GM23338 (cell line): ENCODE data around the gene TTC39B. TPM values are rescaled to one million over a fixed set of nuclear protein-coding genes. Genes with fewer than 3 reads are reported as not detected.
A peak's percentile ranks its signal among the peaks of the same experiment; 100 is the strongest.

Source experiments
- ATAC-seq: fragments of 200-7000 bp; cut with Tn5 transposase; 3 replicates; pipeline ENCODE4 v1.9.1; 2020
- DNase-seq: peaks from one replicate; pipeline ENCODE4 v3.0.0-alpha.2; 2015; ENCODE audit warnings: low spot score
- H2AFZ ChIP-seq: fragments of 200-600 bp; sonication (generic); 2 replicates; pipeline ENCODE4 v1.8.0; 2016; ENCODE audit warnings: antibody characterized with exemption, mild to moderate bottlenecking, moderate library complexity
- H3F3A ChIP-seq: fragments of 200-600 bp; sonication (generic); replicated peaks from 2 replicates; pipeline ENCODE4 v1.8.0; 2017; ENCODE audit warnings: antibody characterized with exemption, mixed run types, low read depth
- H3K27ac ChIP-seq: fragments of 200-600 bp; sonication (generic); 2 replicates; pipeline ENCODE4 v1.6.1; 2016; ENCODE audit warnings: low read depth
- H3K27me3 ChIP-seq: fragments of 200-600 bp; sonication (generic); 2 replicates; pipeline ENCODE4 v1.8.0; 2016; ENCODE audit warnings: mild to moderate bottlenecking, mixed run types, moderate library complexity; ENCODE audit not compliant: insufficient read depth
- H3K36me3 ChIP-seq: fragments of 200-600 bp; sonication (generic); 2 replicates; pipeline ENCODE4 v1.8.0; 2016; ENCODE audit warnings: mild to moderate bottlenecking; ENCODE audit not compliant: insufficient read depth
- H3K4me1 ChIP-seq: fragments of 200-600 bp; sonication (generic); 2 replicates; pipeline ENCODE4 v1.8.0; 2016; ENCODE audit warnings: mild to moderate bottlenecking, moderate library complexity; ENCODE audit not compliant: insufficient read depth
- H3K4me2 ChIP-seq: fragments of 200-600 bp; sonication (generic); 2 replicates; pipeline ENCODE4 v1.7.1; 2017; ENCODE audit warnings: mixed run types
- H3K4me3 ChIP-seq: fragments of 200-600 bp; sonication (generic); 2 replicates; pipeline ENCODE4 v1.6.1; 2016; ENCODE audit warnings: mixed run types
- H3K79me2 ChIP-seq: fragments of 200-600 bp; sonication (generic); replicated peaks from 2 replicates; pipeline ENCODE4 v1.8.0; 2017; ENCODE audit warnings: mild to moderate bottlenecking; ENCODE audit not compliant: insufficient read depth
- H3K9me2 ChIP-seq: fragments of 200-600 bp; sonication (generic); 2 replicates; pipeline ENCODE4 v1.8.0; 2017; ENCODE audit not compliant: insufficient read depth
- H4K20me1 ChIP-seq: fragments of 200-600 bp; sonication (generic); replicated peaks from 2 replicates; pipeline ENCODE4 v1.8.0; 2017; ENCODE audit warnings: mild to moderate bottlenecking; ENCODE audit not compliant: insufficient read depth
- H3K27ac Mint-ChIP-seq: 2 replicates; pipeline ENCODE4 v1.8.0; 2020; ENCODE audit warnings: inconsistent platforms, mild to moderate bottlenecking, moderate library complexity, mixed read lengths
- H3K27me3 Mint-ChIP-seq: 3 replicates; pipeline ENCODE4 v1.8.0; 2022; ENCODE audit warnings: low read depth, mild to moderate bottlenecking, moderate library complexity, mixed read lengths, inconsistent platforms; ENCODE audit not compliant: insufficient read depth, poor library complexity
- H3K36me3 Mint-ChIP-seq: 3 replicates; pipeline ENCODE4 v1.8.0; 2021; ENCODE audit warnings: low read depth, mild to moderate bottlenecking, inconsistent platforms, moderate library complexity, mixed read lengths
- H3K4me1 Mint-ChIP-seq: 3 replicates; pipeline ENCODE4 v1.8.0; 2020; ENCODE audit warnings: mild to moderate bottlenecking, inconsistent platforms, mixed read lengths
- H3K4me3 Mint-ChIP-seq: 3 replicates; pipeline ENCODE4 v1.8.0; 2021; ENCODE audit warnings: moderate library complexity, mild to moderate bottlenecking, inconsistent platforms, mixed read lengths
- H3K9me3 Mint-ChIP-seq: 3 replicates; pipeline ENCODE4 v1.8.0; 2020; ENCODE audit warnings: moderate library complexity, mild to moderate bottlenecking, inconsistent platforms, mixed read lengths
- CREB1 ChIP-seq: fragments of 250-450 bp; sonication (Bioruptor Pico); IDR thresholded peaks from 2 replicates; pipeline ENCODE4 v1.5.0; 2020; ENCODE audit warnings: low read depth, mild to moderate bottlenecking, moderate library complexity
- CTCF ChIP-seq, 2 experiments: fragments of 200-600 bp in 1 of 2; sonication (generic) in 1 of 2; conservative IDR thresholded peaks; 2 replicates each; pipeline versions ENCODE4 v1.5.1 to v1.6.1; 2016 to 2017; ENCODE audit warnings: antibody characterized with exemption in 2 of 2, low read depth in 2 of 2, mild to moderate bottlenecking in 2 of 2, moderate library complexity in 1 of 2
- ETS1 ChIP-seq: IDR thresholded peaks from 2 replicates; pipeline ENCODE4 v1.6.1; 2016; ENCODE audit warnings: antibody characterized with exemption
- EZH2 ChIP-seq: fragments of 200-600 bp; sonication (generic); IDR thresholded peaks from one replicate; pipeline ENCODE4 v1.8.0; 2017; ENCODE audit warnings: antibody characterized with exemption, mild to moderate bottlenecking, low read depth; ENCODE audit not compliant: unreplicated experiment
- JUNB ChIP-seq: IDR thresholded peaks from one replicate; pipeline ENCODE4 v1.6.1; 2016; ENCODE audit warnings: antibody characterized with exemption; ENCODE audit not compliant: unreplicated experiment
- NANOG ChIP-seq: IDR thresholded peaks from 2 replicates; pipeline ENCODE4 v1.6.1; 2016; ENCODE audit warnings: antibody characterized with exemption, borderline replicate concordance
- POLR2AphosphoS5 ChIP-seq: IDR thresholded peaks from 2 replicates; pipeline ENCODE4 v1.6.1; 2016; ENCODE audit warnings: antibody characterized with exemption, low read depth
- REST ChIP-seq: IDR thresholded peaks from one replicate; pipeline ENCODE4 v1.6.1; 2018; ENCODE audit warnings: antibody characterized with exemption; ENCODE audit not compliant: unreplicated experiment
- STAT1 ChIP-seq: IDR thresholded peaks from one replicate; pipeline ENCODE4 v1.6.1; 2016; ENCODE audit warnings: antibody characterized with exemption; ENCODE audit not compliant: unreplicated experiment
- ZNF114 ChIP-seq: fragments of 250-450 bp; sonication (Bioruptor Pico); IDR thresholded peaks from 2 replicates; pipeline ENCODE4 v1.5.0; 2020; ENCODE audit warnings: mild to moderate bottlenecking, moderate library complexity
- ZNF331 ChIP-seq: fragments of 250-450 bp; sonication (Bioruptor Pico); IDR thresholded peaks from 2 replicates; pipeline ENCODE4 v1.5.0; 2020; ENCODE audit warnings: low read depth, mild to moderate bottlenecking, moderate library complexity
- ZNF462 ChIP-seq: fragments of 250-450 bp; sonication (Bioruptor Pico); IDR thresholded peaks from 2 replicates; pipeline ENCODE4 v1.5.0; 2020; ENCODE audit warnings: mild to moderate bottlenecking, moderate library complexity
- polyA plus RNA-seq: library from polyadenylated mRNA; unstranded; fragments of >200 nt; fragmentation: Nextera tagmentation; extraction: Ambion mirVana; gene quantifications from 2 replicates; pipeline ENCODE4 v1.2.1, GENCODE V29; 2016
- total RNA-seq: library from RNA; depleted of rRNA; stranded (reverse); fragments of >200 nt; shearing (Covaris generic); gene quantifications from 2 replicates; pipeline ENCODE4 v1.2.3, GENCODE V29; 2014

The TTC39B gene
- total and polyA plus RNA-seq, 2 experiments from 2014 or later, result 2.8 to 11.1 TPM

- no peak for TF ChIP-seq ZNF462 (CRISPR knock-in tag)
- TF ChIP-seq STAT1, result no peak
- no peak for TF ChIP-seq ETS1
- TF ChIP-seq NANOG, result no peak
Observed at GRCh38 chr9:15191378-15191777, 115.6 kb downstream of the TTC39B start (continued).

- Histone ChIP-seq H4K20me1 (no peaks in the 10 kb centered on the region), H3K4me1 (peaks cover 18% of the 10 kb centered on the region; the same call in 1 of the 2 replicates), H3K4me3 (no peak overlapping the region), H3F3A (no peaks in the 10 kb centered on the region), H3K4me2 (no peak overlapping the region), H3K27me3 (no peaks in the 10 kb centered on the region), H3K36me3 (no peaks in the 10 kb centered on the region), H3K9me2 (no peaks in the 10 kb centered on the region), H2AFZ (no peak overlapping the region), H3K79me2 (no peaks in the 10 kb centered on the region), H3K27ac (peak overlapping the region; percentile 20; the same call in 1 of the 2 replicates)
- DNase-seq, result no peak
- H3K4me1 Mint-ChIP-seq, result peaks cover 4% of the 10 kb centered on the region; the same call in 2 of the 3 replicates
- peaks cover 4% of the 10 kb centered on the region; the same call in 2 of the 3 replicates for H3K36me3 Mint-ChIP-seq
- no peaks in the 10 kb centered on the region for H3K27me3 Mint-ChIP-seq
- H3K9me3 Mint-ChIP-seq, result no peaks in the 10 kb centered on the region
- H3K27ac Mint-ChIP-seq, result no peak overlapping the region
- no peak overlapping the region for H3K4me3 Mint-ChIP-seq
- ATAC-seq, result no peak
- no peak for TF ChIP-seq JUNB
- TF ChIP-seq REST, result no peak
- no peak for TF ChIP-seq CTCF (conservative IDR thresholded peaks at IDR 0.05; ENCODE audit: low read depth in 2 of 2)
- TF ChIP-seq ZNF114, result no peak
- no peak for TF ChIP-seq ETS1
- TF ChIP-seq ZNF331, result no peak
- no peak for TF ChIP-seq CREB1 (CRISPR knock-in tag)
- no peak for TF ChIP-seq EZH2
- no peak for TF ChIP-seq POLR2AphosphoS5
- no peak for TF ChIP-seq STAT1
Observed at GRCh38 chr9:15189481-15189880, 117.5 kb downstream of the TTC39B start.
